Fibroblast of skin of right biceps (primary cell): ENCODE measurements around the gene LCN1.
A peak's percentile ranks its signal among the peaks of the same experiment; 100 is the strongest.
"Not testable (repeated sequence)": the region's sequence is repeated elsewhere in the genome, so short reads cannot be mapped to it uniquely, and the experiment has no call there.

ENCODE experiments used
- DNase-seq: peaks from one replicate; pipeline ENCODE4 v3.0.0-alpha.2; 2013

The LCN1 gene

GRCh38 chr9:135524130-135524861 is 3.1 kb downstream of the LCN1 start:
- peak; percentile 36 for DNase-seq

GRCh38 chr9:135525241-135526088 is 4.2 kb downstream of the LCN1 start:
- DNase-seq = no peak

GRCh38 chr9:135526089-135526729 is 5.0 kb downstream of the LCN1 start:
- DNase-seq = no peak

- DNase-seq = no peak
These were observed 5.7 kb downstream of the LCN1 start for GRCh38 chr9:135526730-135527571.

GRCh38 chr9:135528842-135529435 is 7.7 kb downstream of the LCN1 start:
- not testable (repeated sequence) for DNase-seq

- no peak for DNase-seq
These were observed 8.9 kb downstream of the LCN1 start for GRCh38 chr9:135530146-135530545.

GRCh38 chr9:135531096-135531495 is 9.9 kb downstream of the LCN1 start:
- no peak for DNase-seq

- no peak for DNase-seq
These were observed 11.9 kb downstream of the LCN1 start for GRCh38 chr9:135533113-135533512.

GRCh38 chr9:135533674-135534073 is 12.4 kb downstream of the LCN1 start:
- no peak for DNase-seq

- DNase-seq = not testable (repeated sequence)
These were observed 13.0 kb downstream of the LCN1 start for GRCh38 chr9:135534192-135534711.

GRCh38 chr9:135534826-135535225 is 13.6 kb downstream of the LCN1 start:
- DNase-seq = not testable (repeated sequence)

GRCh38 chr9:135535631-135536030 is 14.4 kb downstream of the LCN1 start:
- DNase-seq = not testable (repeated sequence)

- DNase-seq = peak; percentile 76
These were observed 15.0 kb downstream of the LCN1 start for GRCh38 chr9:135536216-135536615.

GRCh38 chr9:135543262-135543894 is 22.1 kb downstream of the LCN1 start:
- DNase-seq = peak; percentile 26

GRCh38 chr9:135544981-135545635 is 23.9 kb downstream of the LCN1 start:
- DNase-seq = no peak

- DNase-seq = not testable (repeated sequence)
These were observed 24.5 kb downstream of the LCN1 start, which contains the start of gene OBP2A for GRCh38 chr9:135545646-135546176. Gene OBP2A (plus strand): TSS chr9:135546126. CDS start chr9:135546181, 55 bp downstream.

- not testable (repeated sequence) for DNase-seq
These were observed 25.8 kb downstream of the LCN1 start for GRCh38 chr9:135546792-135547617.

GRCh38 chr9:135547756-135548736 is 26.8 kb downstream of the LCN1 start:
- no peak for DNase-seq
